ENCODE results near the gene SHBG. TPM values are rescaled to one million over a fixed set of nuclear protein-coding genes. Genes with fewer than 3 reads are reported as not detected.
"Not testable (repeated sequence)": the region's sequence is repeated elsewhere in the genome, so short reads cannot be mapped to it uniquely, and the experiment has no call there.

SHBG gene
- total RNA-seq, 1 donor from 2014 or later = 5.9 TPM

- no peak for DNase-seq (ENCODE audit: low spot score, unreplicated experiment)
- Mint-ChIP-seq H3K36me3 (ENCODE audit: insufficient read depth) (no peaks in the 10 kb centered on the region), H3K4me3 (ENCODE audit: low read depth) (no peak overlapping the region), H3K27me3 (no peaks in the 10 kb centered on the region), H3K4me1 (ENCODE audit: low read depth) (peaks cover 13% of the 10 kb centered on the region), H3K9me3 (ENCODE audit: low read depth) (no peaks in the 10 kb centered on the region), H3K27ac (no peak overlapping the region)
- TF ChIP-seq, protein P1, sequence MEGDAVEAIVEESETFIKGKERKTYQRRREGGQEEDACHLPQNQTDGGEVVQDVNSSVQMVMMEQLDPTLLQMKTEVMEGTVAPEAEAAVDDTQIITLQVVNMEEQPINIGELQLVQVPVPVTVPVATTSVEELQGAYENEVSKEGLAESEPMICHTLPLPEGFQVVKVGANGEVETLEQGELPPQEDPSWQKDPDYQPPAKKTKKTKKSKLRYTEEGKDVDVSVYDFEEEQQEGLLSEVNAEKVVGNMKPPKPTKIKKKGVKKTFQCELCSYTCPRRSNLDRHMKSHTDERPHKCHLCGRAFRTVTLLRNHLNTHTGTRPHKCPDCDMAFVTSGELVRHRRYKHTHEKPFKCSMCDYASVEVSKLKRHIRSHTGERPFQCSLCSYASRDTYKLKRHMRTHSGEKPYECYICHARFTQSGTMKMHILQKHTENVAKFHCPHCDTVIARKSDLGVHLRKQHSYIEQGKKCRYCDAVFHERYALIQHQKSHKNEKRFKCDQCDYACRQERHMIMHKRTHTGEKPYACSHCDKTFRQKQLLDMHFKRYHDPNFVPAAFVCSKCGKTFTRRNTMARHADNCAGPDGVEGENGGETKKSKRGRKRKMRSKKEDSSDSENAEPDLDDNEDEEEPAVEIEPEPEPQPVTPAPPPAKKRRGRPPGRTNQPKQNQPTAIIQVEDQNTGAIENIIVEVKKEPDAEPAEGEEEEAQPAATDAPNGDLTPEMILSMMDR (IDR thresholded peaks at IDR 0.05; ENCODE audit: unreplicated experiment) = no peak
Observed at GRCh38 chr17:7633093-7633492, 3.2 kb downstream of the SHBG start.

GRCh38 chr17:7634384-7634783, 4.4 kb downstream of the SHBG start:
- DNase-seq (ENCODE audit: low spot score, unreplicated experiment) = peak; percentile 45
- H3K27me3 Mint-ChIP-seq = no peaks in the 10 kb centered on the region

DNA sequence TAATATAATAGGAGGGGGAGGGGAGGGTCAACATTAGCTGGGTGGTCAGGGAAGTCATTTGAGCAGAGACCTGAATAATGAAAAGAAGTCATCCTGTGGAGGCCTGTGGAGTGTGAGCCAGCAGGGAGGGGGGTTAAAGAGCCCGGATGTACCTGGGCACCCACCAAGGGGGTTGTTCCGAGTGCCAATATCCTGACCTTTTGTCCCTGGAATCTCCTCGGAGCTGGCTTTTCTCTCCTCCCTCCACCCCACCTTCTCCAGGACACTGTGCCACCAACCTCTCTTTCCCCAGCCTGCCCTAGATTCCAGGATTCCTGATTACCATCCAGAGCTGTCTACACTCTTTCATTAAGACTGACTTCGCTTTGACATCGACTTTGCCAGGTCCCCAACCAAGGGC, 6.2 kb downstream of the SHBG start:
- no peak for DNase-seq (ENCODE audit: low spot score, unreplicated experiment)
- Mint-ChIP-seq H3K4me1 (ENCODE audit: low read depth) (peaks cover 7% of the 10 kb centered on the region), H3K27me3 (no peaks in the 10 kb centered on the region), H3K27ac (no peak overlapping the region), H3K36me3 (ENCODE audit: insufficient read depth) (no peaks in the 10 kb centered on the region), H3K4me3 (ENCODE audit: low read depth) (no peak overlapping the region), H3K9me3 (ENCODE audit: low read depth) (no peaks in the 10 kb centered on the region)
- TF ChIP-seq, protein P1 (IDR thresholded peaks at IDR 0.05; ENCODE audit: unreplicated experiment) = no peak

More at GRCh38 chr17:7634384-7634783, 4.4 kb downstream of the SHBG start:
- Mint-ChIP-seq H3K9me3 (ENCODE audit: low read depth) (no peaks in the 10 kb centered on the region), H3K27ac (no peak overlapping the region), H3K4me3 (ENCODE audit: low read depth) (no peak overlapping the region), H3K4me1 (ENCODE audit: low read depth) (peaks cover 13% of the 10 kb centered on the region), H3K36me3 (ENCODE audit: insufficient read depth) (no peaks in the 10 kb centered on the region)
- TF ChIP-seq, protein P1 (IDR thresholded peaks at IDR 0.05; ENCODE audit: unreplicated experiment) = peak; percentile 62

DNA sequence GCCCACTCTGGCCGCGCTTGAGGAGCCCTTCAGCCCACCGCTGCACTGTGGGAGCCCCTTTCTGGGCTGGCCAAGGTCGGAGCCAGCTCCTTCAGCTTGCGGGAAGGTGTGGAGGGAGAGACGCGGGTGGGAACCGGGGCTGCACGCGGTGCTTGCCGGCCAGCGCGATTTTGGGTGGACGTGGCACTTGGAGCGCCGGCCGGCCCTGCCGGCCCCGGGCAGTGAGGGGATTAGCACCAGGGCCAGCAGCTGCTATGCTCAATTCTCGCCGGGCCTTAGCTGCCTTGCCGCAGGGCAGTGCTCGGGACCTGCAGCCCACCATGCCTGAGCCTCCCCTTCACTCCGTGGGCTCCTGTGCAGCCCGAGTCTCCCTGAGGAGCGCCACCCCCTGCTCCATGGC, 10.8 kb downstream of the SHBG start:
- Mint-ChIP-seq H3K9me3 (ENCODE audit: low read depth) (no peaks in the 10 kb centered on the region), H3K36me3 (ENCODE audit: insufficient read depth) (no peaks in the 10 kb centered on the region), H3K4me3 (ENCODE audit: low read depth) (no peak overlapping the region), H3K4me1 (ENCODE audit: low read depth) (peaks cover 1% of the 10 kb centered on the region), H3K27ac (no peak overlapping the region), H3K27me3 (peaks cover 9% of the 10 kb centered on the region)
- TF ChIP-seq, protein P1 (IDR thresholded peaks at IDR 0.05; ENCODE audit: unreplicated experiment) = no peak
- DNase-seq (ENCODE audit: low spot score, unreplicated experiment) = no peak

DNA sequence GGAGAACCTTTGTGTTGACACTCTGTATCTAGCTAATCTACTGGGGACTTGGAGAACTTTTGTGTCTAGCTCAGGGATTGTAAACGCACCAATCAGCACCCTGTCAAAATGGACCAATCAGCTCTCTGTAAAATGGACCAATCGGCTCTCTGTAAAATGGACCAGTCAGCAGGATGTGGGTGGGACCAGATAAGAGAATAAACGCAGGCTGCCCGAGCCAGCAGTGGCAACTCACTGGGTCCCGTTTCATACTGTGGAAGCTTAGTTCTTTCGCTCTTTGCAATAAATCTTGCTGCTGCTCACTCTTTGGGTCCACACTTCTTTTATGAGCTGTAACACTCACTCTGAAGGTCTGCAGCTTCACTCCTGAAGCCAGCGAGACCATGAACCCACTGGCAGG, 11.7 kb downstream of the SHBG start:
- H3K36me3 Mint-ChIP-seq (ENCODE audit: insufficient read depth); H3K9me3 Mint-ChIP-seq (ENCODE audit: low read depth); H3K4me3 Mint-ChIP-seq (ENCODE audit: low read depth); DNase-seq (ENCODE audit: low spot score, unreplicated experiment); H3K4me1 Mint-ChIP-seq (ENCODE audit: low read depth); H3K27ac Mint-ChIP-seq: not testable (repeated sequence)
- peaks cover 14% of the 10 kb centered on the region for H3K27me3 Mint-ChIP-seq

GRCh38 chr17:7644775-7645174, 14.8 kb downstream of the SHBG start:
- Mint-ChIP-seq H3K9me3 (ENCODE audit: low read depth) (no peaks in the 10 kb centered on the region), H3K4me1 (ENCODE audit: low read depth) (no peaks in the 10 kb centered on the region), H3K27ac (no peak overlapping the region), H3K36me3 (ENCODE audit: insufficient read depth) (no peaks in the 10 kb centered on the region), H3K27me3 (peaks cover 25% of the 10 kb centered on the region), H3K4me3 (ENCODE audit: low read depth) (no peak overlapping the region)
- no peak for DNase-seq (ENCODE audit: low spot score, unreplicated experiment)
- TF ChIP-seq, protein P1 (IDR thresholded peaks at IDR 0.05; ENCODE audit: unreplicated experiment) = no peak

Data from progenitor cell of endocrine pancreas (in vitro differentiated cells).